SHP77 (cell line): ENCODE measurements around the gene IFT22.
A peak's percentile ranks its signal among the peaks of the same experiment; 100 is the strongest.
"Not testable (repeated sequence)": the region's sequence is repeated elsewhere in the genome, so short reads cannot be mapped to it uniquely, and the experiment has no call there.

Experiments used
- DNase-seq, 2 experiments: peaks; one replicate each; lab custom pipeline; 2025; lab: John Stamatoyannopoulos, UW

The IFT22 gene

GRCh38 chr7:101321491-101322401 is at the start of gene IFT22:
TSS of gene IFT22 (minus strand) at chr7:101321812. CDS start at chr7:101321709, 103 bp downstream.
- DNase-seq = peak; percentile 83 to 94

DNA sequence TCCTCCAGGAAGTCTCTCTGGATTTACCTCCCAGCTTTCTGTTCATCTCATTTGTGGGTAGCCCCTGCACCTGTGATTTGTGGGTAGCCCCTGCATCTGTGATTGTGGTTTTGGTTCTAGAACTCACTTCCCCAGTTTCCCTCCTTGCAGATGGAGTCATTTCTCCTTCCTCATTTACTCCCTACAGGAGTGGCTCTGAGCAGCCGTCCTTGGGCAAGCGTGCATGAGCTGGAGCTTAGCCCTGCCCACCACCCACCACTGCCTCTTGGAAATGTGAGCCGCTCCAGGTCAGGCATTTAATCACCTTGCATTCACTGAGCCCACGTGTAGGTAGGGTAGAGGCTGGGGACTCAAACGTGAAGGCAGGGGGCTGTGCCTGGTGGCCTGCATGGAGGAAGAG is 49.2 kb upstream of the IFT22 start:
- DNase-seq = no peak

- no peak for DNase-seq
Observed at GRCh38 chr7:101368422-101369165, 47.0 kb upstream of the IFT22 start.

DNA sequence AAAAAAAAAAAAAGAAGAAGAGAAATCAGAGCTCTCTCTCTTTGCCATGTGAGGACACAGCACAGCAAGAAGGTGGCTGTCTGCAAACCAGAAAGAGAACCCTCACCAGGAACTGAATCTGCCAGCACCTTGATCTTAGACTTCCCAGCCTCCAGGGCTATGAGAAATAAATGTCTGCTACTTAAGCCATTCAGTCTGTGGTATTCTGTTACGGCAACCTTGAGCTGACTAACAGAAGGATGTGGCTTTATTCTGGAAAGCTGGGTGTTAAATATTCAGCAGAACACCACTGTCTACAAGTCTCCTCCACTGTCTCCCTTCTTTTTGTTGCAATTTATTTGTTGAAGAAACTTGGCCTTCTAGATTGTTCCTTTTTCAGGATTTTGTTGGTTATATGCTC is 46.1 kb upstream of the IFT22 start:
- no peak for DNase-seq

DNA sequence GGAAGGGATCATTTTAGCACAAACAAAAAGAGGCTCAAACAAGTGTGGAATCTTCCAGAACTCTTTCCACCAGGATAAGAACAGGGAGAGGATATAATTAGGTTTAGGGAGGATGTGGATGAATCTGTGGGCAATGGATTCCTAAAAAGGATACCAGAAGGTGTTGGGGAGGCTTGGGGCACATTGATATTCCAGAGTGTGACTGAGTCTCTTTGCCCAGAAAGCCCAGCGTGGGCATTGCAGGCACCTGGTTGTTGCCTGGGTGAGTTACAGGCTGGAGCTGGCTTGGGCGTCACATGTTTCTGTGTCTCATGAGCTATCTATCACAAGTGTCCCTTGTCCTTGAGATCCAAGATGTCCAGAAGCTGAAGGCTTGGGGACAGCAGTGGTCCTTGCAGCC is 44.3 kb upstream of the IFT22 start:
- DNase-seq = no peak

DNA sequence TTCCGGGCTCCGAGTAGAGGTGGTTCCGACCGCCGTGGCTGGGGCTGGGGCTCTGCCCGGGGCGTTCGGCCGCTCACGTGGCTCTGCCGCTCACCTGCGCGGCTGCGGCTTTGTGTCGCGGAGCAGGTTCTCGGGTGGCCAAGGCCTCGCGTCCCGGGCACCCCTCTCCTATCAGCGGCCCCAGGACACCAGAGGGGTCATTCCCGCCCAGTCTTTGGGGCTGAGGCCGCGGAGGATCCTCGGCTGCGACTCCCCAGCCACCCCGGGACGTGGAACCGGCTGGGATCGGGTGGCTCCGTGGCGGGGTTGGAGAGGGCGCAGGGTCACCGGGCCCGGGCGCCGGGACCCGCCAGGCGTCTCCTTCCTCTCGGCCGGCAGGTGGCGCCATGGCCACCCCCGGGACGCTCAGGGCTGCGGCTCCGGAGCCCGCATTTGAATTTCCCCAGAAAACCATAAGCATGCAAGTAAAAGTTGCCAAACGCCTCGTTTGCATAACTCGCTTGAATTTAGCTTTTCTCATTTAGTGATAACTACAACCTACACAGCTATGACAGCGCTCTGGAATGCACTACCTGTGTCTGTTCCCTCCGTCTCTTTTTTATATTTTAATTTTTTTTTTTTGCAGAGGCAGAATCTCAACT is 42.2 kb upstream of the IFT22 start:
- DNase-seq = peak; percentile 12 to 17

- no peak for DNase-seq
Observed at GRCh38 chr7:101363196-101363733, 41.7 kb upstream of the IFT22 start.

DNA sequence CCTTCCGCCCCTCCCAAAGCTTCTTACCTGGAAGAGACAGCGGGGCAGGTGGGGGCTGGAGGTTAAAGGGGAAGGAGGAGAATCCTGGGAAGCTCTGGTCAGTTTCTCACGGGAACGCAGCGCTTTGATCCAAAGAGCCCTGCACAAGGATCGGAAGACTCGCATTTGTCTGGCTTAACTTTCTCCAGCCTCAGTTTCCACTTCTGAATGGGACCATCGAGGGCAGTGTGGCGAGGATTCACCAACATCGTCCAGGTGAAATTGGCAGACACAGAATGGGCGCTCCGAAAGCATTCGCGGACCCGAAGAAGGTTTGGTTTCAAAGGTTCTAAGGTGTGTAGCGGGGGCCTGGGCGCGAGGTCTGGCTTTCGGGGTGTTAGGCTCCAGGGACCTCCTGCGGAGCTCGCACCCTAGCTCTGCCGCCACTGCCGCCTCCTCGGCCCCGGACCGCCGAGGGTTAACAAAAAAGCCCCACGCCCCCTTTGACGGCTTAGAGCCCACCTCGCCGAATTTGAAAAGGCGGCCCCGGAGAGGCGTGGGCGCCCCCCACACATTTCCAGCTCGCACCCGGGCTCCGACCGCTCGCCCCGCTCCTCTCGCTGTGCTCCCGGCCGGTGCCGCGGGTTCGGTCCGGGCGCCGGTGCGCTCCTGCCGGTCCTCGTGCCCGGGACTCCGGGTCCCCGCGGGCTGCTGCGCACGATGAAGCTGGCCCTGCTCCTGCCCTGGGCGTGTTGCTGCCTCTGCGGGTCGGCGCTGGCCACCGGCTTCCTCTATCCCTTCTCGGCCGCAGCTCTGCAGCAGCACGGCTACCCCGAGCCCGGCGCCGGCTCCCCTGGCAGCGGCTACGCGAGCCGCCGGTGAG is 41.0 kb upstream of the IFT22 start, which contains the start of gene COL26A1:
COL26A1 (plus strand) TSS at position 542 of the 862 bp plus-strand sequence; CDS start at position 700, 158 bp downstream.
- DNase-seq = no peak

DNA sequence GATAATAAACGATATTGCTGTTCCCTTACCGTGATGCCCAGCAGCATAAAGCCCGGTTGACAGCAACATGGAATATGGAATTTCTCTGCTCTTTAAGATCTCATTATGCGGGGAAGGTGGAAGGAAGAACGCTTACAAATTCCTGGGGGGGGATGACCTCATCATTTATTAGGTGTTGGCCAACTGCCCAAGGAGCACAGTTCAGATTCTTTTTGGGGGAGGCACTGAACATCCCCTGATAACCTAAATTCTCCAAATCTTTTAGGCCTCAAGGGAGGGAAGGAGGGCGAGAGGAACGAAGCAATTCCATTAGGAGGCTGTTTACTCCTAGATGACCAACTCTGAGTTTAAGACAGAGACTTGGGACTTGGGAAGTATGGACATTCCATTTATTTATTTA is 35.8 kb upstream of the IFT22 start:
- DNase-seq = no peak

DNA sequence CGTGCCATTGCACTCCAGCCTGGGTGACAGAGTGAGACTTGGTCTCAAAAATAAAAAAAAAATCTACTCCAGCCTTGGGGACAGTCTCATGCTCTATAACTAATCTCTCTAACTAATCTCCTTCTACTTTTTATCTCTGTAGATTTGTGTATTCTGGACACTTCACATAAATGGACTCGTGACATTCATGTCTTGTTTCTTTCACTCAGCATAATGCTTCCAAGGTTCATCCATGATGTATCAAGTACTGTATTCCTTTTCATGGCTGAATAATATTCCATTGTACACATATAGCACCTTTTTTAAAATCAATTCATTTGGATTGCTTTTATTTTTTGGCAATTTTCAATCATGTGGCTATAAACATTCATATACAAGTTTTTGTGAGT is 31.3 kb upstream of the IFT22 start:
- DNase-seq = no peak

DNA sequence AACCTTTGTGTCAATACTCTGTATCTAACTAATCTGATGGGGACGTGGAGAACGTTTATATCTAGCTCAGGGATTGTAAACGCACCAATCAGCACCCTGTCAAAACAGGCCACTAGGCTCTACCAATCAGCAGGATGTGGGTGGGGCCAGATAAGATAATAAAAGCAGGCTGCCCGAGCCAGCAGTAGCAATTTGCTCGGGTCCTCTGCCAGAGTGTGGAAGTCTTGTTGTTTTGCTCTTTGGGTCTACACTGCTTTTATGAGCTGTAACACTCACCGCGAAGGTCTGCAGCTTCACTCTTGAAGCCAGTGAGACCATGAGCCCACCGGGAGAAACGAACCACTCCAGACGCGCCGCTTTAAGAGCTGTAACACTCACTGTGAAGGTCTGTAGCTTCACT is 27.7 kb upstream of the IFT22 start:
- DNase-seq = not testable (repeated sequence)

DNA sequence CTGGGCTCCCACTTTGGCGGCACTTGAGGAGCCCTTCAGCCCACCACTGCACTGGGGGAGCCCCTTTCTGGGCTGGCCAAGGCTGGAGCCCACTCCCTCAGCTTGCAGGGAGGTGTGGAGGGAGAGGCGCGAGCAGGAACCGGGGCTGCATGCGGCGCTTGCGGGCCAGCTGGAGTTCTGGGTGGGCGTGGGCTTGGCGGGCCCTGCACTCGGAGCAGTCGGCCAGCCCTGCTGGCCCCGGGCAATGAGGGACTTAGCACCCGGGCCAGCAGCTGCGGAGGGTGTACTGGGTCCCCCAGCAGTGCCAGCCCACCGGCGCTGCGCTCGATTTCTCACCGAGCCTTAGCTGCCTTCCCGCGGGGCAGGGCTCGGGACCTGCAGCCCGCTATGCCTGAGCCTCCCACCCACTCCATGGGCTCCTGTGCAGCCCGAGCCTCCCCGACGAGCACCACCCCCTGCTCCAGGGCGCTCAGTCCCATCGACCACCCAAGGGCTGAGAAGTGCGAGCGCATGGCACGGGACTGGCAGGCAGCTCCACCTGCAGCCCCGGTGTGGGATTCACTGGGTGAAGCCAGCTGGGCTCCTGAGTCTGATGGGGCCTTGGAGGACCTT is 26.9 kb upstream of the IFT22 start:
- not testable (repeated sequence) for DNase-seq

DNA sequence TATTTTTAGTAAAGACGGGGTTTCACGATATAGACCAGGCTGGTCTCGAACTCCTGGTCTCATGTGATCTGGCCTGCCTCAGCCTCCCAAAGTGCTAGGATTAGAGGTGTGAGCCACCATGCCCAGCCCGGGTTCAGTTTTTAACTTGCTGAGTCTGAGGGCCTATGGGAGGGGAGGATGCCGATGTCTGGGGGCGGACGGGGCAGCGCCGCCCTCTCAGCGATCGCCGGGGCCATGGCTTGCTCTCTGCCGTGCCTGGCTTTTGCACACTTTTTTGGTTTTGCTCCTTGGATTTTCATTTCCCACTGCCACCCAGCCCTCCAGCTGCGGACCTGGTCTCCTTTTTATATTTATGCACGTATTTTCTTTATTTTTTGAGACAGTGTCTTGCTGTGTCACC is 25.9 kb upstream of the IFT22 start:
- no peak for DNase-seq

DNA sequence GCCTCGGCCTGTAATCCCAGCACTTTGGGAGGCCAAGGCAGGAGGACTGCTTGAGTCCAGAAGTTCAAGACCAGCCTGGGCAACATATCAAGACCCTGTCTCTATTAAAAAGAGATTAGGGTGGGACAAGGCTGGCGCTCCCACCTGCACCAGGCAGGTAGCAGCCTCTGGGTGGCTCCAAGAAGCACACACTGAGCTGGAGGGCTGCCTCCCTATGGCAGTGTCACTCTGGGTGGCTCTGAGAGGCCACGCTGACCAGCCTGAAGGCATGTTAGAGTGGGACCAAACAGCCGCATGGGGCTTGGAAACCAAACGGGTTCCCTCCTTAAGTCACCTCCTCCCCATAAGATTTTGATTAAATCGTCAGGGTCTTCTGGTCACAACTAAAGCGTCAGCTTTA is 21.3 kb upstream of the IFT22 start:
- DNase-seq = no peak

- DNase-seq = no peak
Observed at GRCh38 chr7:101340379-101340778, 18.8 kb upstream of the IFT22 start.

DNA sequence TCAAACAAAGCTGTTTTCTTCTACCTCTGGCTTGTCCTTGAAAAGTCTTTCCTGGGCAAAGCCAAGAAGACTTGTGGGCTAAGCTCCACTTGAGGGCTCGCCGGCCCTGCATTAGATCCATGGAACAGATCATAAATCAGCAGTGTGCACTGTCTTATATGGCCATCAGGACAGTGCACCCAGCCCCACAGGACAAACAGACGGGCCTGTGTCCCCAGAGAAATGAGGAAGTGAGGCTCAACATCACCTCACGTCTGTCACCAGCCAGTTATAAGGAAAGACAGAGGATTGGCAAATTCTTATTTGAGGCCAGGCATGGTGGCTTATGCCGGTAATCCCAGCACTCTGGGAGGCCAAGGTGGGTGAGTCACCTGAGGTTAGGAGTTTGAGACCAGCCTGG is 12.3 kb upstream of the IFT22 start:
- DNase-seq = no peak

- DNase-seq = no peak
Observed at GRCh38 chr7:101332026-101332425, 10.4 kb upstream of the IFT22 start.

- DNase-seq = no peak
Observed at GRCh38 chr7:101330011-101330484, 8.4 kb upstream of the IFT22 start.

DNA sequence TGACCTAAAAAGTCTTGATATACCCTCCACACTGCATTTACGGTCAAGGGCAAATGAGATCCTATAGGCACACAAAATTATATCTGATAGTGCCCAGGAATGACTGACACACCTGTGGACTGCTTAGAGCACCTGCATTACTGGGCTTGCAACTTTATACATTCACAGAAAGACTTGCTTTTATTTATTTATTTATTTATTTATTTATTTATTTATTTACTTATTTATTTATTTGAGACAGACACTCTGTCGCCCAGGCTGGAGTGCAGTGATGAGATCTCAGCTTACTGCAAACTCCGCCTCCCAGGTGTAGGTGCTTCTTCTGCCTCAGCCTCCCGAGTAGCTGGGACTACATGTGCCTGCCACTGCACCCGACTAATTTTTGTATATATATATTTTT is 6.5 kb upstream of the IFT22 start:
- no peak for DNase-seq

GRCh38 chr7:101319401-101319800 is 2.2 kb downstream of the IFT22 start:
- no peak for DNase-seq

- DNase-seq = peak; percentile 4 to 26
Observed at GRCh38 chr7:101315336-101315735, 6.3 kb downstream of the IFT22 start.
